ENCODE measurements around the gene HYI.
A peak's percentile ranks its signal among the peaks of the same experiment; 100 is the strongest.
"Not testable (repeated sequence)": the region's sequence is repeated elsewhere in the genome, so short reads cannot be mapped to it uniquely, and the experiment has no call there.

Gene HYI

GRCh38 chr1:43427524-43427923, 26.2 kb downstream of the HYI start:
- no peak for DNase-seq (ENCODE audit: low spot score)

DNA sequence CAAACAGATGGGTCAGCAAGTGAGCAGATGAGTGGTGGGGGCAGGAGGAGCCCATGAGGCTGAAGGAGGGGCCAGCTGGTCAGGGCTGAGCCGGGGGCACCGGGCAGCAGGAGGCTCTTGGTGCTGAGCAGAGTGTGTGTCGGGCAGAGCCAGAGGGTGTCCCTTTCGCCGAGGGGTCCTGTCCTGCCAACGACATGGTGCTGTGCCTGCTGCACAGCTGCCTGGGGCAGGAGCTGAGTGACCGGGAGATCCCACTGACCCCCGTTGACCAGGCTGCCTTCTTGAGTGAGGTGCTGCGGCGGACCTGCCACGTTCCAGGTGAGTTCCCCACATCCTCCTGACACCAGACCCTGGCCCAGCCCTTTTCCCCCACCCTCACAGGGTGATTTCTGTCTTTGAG, 27.5 kb downstream of the HYI start:
- no peak for DNase-seq (ENCODE audit: low spot score)

GRCh38 chr1:43425045-43425444, 28.7 kb downstream of the HYI start:
- DNase-seq (ENCODE audit: low spot score) = no peak

- DNase-seq (ENCODE audit: low spot score) = no peak
Measured at GRCh38 chr1:43423672-43424550, 29.8 kb downstream of the HYI start.

DNA sequence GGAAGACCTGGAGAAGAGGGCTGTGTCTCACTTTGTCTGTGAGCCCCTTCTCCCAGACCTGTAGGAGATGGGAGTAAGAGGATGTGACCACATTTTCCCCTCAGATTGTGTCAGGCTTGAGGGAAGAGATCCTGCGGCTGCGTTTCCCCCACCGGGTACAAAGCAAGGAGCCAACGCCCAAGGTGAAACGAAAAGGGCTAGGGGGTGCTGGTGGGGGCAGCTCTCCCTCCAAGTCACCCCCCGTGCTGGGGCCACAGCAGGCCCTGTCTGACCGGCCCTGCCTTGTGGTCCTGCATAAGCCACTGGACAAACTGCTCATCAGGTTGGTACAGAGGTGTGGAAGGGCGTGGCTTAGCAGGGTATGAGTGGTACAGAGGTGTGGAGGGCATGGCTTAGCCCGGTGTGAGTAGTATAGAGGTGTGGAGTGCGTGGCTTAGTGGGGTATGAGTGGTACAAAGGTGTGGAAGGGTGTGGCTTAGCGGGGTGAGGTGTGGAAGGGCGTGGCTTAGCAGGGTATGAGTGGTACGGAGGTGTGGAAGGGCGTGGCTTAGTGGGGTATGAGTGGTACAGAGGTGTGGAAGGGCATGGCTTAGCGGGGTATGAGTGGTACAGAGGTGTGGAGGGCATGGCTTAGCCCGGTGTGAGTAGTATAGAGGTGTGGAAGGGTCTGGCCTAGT, 30.6 kb downstream of the HYI start:
- no peak for DNase-seq (ENCODE audit: low spot score)

GRCh38 chr1:43421976-43422750, 31.6 kb downstream of the HYI start:
- peak; percentile 42 for DNase-seq (ENCODE audit: low spot score)

DNA sequence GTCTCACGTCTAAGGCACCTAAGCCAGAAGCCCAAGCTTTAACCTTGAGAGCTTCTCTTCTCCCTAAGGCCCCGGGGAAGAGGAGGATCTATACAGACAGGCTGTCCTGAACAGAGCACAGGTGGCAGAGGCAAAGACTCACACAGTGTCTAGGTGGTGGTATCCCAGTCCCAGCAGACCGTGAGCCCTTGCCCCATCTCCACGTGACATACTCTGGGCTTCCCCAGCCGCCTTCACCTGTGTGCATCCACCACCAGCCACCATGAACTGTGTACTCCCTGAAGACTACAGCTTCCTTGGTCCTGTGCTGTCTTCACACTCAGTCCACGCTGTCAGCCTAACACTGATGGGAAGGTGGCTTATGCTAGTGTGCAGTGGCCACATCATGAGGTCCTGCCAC, 32.3 kb downstream of the HYI start:
- DNase-seq (ENCODE audit: low spot score) = no peak

- DNase-seq (ENCODE audit: low spot score) = no peak
Measured at GRCh38 chr1:43420874-43421273, 32.9 kb downstream of the HYI start.

GRCh38 chr1:43419627-43420425, 33.9 kb downstream of the HYI start:
- DNase-seq (ENCODE audit: low spot score) = no peak

DNA sequence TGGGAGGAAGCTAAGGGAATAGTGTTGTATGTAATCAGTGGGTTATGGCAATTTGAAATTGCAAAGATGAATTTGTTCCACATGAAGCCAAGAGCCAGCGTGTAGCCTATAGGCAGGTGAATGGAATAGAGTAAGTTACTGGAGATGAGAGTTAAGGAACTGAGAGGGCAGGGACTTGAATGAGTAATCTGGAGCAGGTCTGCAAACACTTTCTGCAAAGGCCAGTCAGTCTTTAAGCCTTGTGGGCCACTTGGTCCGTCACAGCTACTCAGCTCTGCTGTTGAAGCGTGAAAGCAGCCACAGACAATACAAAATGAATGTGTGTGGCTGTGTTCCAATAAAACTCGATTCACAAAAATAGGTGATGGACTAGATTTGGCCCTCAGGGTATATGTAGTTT, 34.9 kb downstream of the HYI start:
- no peak for DNase-seq (ENCODE audit: low spot score)

DNA sequence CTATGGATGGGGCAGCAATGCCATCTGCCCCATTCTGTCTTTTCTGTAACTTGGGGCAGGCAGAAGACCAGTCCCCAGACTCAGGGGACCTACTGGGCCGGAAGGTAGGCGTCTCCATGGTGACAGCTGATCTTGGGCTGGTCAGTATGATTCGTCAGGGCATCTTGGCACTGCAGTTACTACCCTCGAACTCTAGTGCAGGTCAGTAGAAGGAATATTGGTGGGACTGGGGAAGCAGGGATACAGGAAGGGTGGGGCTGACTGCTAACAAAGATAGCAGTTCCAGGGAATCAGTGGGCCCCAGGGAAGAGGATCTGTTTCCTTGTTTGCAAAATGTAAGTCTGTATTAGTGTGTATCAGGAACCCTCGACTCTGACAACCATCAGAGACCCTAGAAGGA, 37.8 kb downstream of the HYI start:
- no peak for DNase-seq (ENCODE audit: low spot score)

GRCh38 chr1:43414634-43415223, 39.0 kb downstream of the HYI start:
- peak; percentile 66 for DNase-seq (ENCODE audit: low spot score)

DNA sequence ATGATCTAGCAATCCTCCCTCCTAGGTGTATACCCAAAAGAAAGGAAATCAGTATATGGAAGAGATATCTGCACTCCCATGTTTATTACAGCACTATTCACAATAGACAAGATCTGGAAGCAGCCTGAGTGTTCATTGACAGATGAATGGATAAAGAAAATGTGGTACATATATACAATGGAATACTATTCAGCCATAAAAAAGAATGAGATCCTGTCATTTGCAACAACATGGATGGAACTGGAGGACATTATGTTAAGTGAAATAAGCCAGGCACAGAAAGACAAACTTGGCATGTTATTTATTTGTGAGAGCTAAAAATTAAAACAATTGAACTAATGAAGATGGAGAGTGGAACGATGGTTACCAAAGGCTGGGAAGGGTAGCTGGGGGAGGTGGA, 40.3 kb downstream of the HYI start:
- DNase-seq (ENCODE audit: low spot score) = not testable (repeated sequence)

- DNase-seq (ENCODE audit: low spot score) = no peak
Measured at GRCh38 chr1:43410571-43410970, 43.2 kb downstream of the HYI start.

DNA sequence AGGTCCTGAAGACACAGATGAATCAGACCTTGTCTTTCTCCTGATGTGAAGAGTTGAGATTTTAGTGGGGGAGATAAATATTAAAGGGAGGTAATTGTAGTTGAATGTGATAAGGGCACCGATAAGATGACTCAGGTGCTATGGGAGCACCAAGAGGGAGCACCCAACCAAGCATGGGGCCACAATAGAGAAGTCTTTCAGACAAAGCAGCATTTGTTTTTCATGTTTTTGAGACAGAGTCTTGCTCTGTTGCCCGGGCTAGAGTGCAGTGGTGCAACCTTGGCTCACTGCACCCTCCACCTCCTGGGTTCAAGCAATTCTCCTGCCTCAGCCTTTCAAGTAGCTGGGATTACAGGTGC, 47.9 kb downstream of the HYI start:
- no peak for DNase-seq (ENCODE audit: low spot score)

- no peak for DNase-seq (ENCODE audit: low spot score)
Measured at GRCh38 chr1:43405219-43405875, 48.4 kb downstream of the HYI start.

DNA sequence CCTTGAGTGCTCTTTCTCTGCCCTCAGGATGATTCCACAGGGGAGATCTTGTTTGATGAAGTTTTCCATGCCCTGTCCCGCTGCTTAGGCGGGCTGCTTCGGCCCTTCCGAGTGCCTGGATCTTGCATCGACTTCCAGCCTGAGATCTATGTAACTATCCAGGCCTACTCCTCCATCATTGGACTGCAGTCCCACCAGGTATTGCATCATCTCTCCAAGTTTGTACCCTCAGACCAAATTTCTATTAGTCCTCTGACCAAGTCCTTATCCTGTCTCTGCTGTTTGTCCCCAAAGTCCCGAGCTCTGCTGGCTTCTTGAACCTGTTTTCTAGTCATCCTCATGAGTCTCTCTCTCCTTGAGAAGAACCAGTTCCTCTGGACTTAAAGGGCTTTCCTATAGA, 49.4 kb downstream of the HYI start:
- DNase-seq (ENCODE audit: low spot score) = no peak

- no peak for DNase-seq (ENCODE audit: low spot score)
Measured at GRCh38 chr1:43402089-43402865, 51.5 kb downstream of the HYI start.
